Retinal pigment epithelial cell (primary cell): ENCODE data around the gene COL24A1.
"Not testable (repeated sequence)": the region's sequence is repeated elsewhere in the genome, so short reads cannot be mapped to it uniquely, and the experiment has no call there.

Source experiments
- DNase-seq: peaks from one replicate; pipeline ENCODE4 v3.0.0-alpha.2; 2010; ENCODE audit warnings: low read depth
- H3K4me3 ChIP-seq: 2 replicates; pipeline ENCODE4 v1.5.1; 2011; ENCODE audit warnings: mild to moderate bottlenecking, low read length, control low read depth, moderate library complexity
- TF ChIP-seq, protein P1 (sequence below): conservative IDR thresholded peaks from 2 replicates; pipeline ENCODE4 v1.5.1; 2011; ENCODE audit warnings: low read depth, low read length, control low read depth, inconsistent platforms

COL24A1 gene

DNA sequence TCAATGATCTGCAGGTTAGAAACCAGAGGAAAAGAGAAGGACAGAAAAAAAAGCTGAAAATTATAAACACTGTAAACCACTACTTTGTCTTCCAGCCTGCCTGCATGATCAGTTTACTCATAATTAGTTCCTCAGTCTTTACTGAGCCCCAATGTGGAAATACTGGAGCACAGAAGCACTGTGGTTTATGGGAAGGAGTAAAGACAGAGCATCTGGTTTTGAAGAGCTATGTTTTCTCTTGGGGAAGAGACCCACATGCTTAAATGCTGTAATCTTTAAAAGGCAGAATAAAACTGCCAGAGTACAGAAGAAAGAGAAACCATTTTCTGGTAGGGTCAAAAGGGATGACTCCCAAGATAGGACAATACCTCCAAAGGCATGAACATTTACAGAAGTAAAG, 289.4 kb downstream of the COL24A1 start:
- TF ChIP-seq, protein P1, sequence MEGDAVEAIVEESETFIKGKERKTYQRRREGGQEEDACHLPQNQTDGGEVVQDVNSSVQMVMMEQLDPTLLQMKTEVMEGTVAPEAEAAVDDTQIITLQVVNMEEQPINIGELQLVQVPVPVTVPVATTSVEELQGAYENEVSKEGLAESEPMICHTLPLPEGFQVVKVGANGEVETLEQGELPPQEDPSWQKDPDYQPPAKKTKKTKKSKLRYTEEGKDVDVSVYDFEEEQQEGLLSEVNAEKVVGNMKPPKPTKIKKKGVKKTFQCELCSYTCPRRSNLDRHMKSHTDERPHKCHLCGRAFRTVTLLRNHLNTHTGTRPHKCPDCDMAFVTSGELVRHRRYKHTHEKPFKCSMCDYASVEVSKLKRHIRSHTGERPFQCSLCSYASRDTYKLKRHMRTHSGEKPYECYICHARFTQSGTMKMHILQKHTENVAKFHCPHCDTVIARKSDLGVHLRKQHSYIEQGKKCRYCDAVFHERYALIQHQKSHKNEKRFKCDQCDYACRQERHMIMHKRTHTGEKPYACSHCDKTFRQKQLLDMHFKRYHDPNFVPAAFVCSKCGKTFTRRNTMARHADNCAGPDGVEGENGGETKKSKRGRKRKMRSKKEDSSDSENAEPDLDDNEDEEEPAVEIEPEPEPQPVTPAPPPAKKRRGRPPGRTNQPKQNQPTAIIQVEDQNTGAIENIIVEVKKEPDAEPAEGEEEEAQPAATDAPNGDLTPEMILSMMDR, result no peak
- DNase-seq, result no peak
- no peak overlapping the region for H3K4me3 ChIP-seq

DNA sequence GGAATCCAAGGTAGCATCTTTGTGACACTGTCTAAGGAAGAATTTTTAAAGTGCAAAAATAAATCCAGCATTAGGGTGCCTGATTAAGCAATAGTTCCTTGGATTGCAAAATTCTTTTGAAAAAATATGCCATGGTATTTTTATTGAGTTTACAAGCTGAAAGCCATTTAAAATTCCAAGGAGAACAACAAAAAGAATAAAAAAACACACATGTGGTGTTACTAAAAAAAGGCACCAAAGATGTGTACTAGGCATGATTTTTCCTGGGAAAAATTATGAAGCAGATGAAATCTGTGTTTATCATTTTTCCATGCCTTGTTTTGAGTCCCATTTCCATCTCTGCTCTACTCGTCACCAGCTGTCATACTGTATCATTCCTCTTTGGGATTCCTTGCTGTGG, 291.4 kb downstream of the COL24A1 start:
- H3K4me3 ChIP-seq, result no peak overlapping the region
- DNase-seq, result no peak
- TF ChIP-seq, protein P1, result no peak

DNA sequence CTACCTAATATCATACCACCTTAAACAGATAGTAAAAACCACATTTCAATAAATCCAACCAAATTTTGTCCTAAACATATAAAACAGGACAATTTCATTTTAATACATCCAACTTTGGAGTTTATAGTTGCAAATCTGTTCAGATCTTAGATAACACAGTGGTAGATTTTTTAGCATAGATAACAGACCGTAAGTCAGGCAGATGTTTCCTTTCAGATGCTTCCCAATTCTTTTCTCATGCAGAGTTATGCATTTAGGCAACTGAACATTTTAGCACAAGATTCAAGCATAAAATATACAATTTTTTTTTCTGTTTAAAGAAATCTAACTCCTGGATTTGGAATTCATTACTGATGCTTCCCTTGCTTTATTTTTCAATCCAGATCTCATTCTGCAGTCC, 291.8 kb downstream of the COL24A1 start:
- no peak for DNase-seq
- H3K4me3 ChIP-seq, result no peak overlapping the region
- TF ChIP-seq, protein P1, result no peak

DNA sequence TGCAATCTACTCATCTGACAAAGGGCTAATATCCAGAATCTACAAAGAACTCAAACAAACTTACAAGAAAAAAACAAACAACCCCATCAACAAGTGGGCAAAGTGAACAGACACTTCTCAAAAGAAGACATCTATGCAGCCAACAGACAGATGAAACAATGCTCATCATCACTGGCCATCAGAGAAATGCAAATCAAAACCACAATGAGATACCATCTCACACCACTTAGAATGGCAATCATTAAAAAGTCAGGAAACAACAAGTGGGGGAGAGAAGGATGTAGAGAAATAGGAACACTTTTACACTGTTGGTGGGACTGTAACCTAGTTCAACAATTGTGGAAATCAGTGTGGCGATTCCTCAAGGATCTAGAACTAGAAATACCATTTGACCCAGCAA, 292.9 kb downstream of the COL24A1 start:
- H3K4me3 ChIP-seq, DNase-seq: not testable (repeated sequence)

DNA sequence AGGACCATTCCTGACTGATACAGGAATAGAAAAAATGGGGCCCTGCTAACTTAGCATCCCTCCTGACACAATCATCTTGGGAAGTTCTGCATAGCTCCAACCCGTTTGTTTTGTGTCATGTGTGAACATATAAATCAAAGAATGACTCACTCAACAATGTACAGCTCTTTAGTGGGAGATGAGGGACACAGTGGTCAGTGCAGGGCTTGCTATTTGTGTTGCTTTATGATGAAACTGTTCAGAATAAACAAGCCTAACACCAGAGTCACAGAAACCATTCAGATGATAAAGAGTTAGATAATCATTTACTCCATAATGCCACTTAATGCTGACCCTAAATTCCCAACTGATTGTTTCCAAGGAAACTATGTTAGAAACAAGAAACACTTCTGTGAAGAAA, 294.1 kb downstream of the COL24A1 start:
- no peak for DNase-seq
- TF ChIP-seq, protein P1, result no peak
- H3K4me3 ChIP-seq, result no peak overlapping the region

DNA sequence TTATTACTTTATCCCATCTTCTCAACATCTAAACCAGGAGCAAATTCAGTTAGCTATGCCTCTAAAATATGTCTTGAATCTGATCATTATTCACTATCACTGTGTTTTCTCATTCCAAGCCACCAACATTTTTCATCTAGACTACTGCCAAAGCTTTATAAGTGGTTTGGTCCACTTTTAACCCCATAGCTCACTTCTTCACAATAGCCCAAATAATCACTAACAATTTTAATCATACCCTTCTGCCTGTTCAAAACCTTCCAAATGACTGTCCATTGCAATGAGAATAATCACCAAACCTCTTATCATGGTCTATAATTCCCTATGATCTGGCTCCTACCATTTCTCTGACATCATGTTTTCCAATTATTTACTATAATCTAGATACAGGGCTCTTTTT, 298.6 kb downstream of the COL24A1 start:
- H3K4me3 ChIP-seq, result no peak overlapping the region
- TF ChIP-seq, protein P1, result no peak
- no peak for DNase-seq

DNA sequence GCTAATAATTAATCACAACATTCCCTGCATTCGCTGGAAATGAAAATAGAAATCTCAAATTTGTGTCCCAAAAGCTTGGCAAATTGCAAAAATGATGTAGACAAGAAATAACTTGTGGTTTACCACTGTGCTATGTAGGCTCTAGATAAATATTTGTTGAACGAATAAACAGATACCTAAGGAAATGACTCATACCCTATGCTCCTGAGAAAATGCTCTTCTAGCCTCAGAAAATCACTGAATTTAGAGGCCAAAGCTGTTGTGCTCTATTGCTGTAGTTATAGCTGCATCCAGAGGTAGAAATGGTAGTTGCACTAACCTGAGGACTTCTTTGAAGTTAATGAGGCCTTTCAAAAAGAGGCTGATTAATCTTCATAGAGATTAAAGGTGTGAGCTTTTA, 306.3 kb downstream of the COL24A1 start:
- peak; percentile 66 for DNase-seq

More for the DNA sequence above, 306.3 kb downstream of the COL24A1 start:
- H3K4me3 ChIP-seq, result no peak overlapping the region
- TF ChIP-seq, protein P1, result peak; percentile 37
